Activated naive CD4-positive, alpha-beta T cell treated with anti-CD3 and anti-CD28 coated beads for 36 hours (primary cell): ENCODE data around the gene NUP107. TPM values are rescaled to one million over a fixed set of nuclear protein-coding genes. Genes with fewer than 3 reads are reported as not detected.
A peak's percentile ranks its signal among the peaks of the same experiment; 100 is the strongest.
"Not testable (repeated sequence)": the region's sequence is repeated elsewhere in the genome, so short reads cannot be mapped to it uniquely, and the experiment has no call there.

Experiments
- CTCF ChIA-PET: fragments of 350-600 bp; sonication (Branson Sonifier 250); formaldehyde crosslinking; loops from one replicate; lab custom pipeline; 2021; ENCODE audit warnings: antibody characterized with exemption; lab: Charles Lee
- DNase-seq: peaks from one replicate; pipeline ENCODE4 v3.0.0-alpha.2; 2020
- H3K27ac Mint-ChIP-seq: one replicate; pipeline ENCODE4 v1.8.0; 2021; ENCODE audit warnings: mild to moderate bottlenecking, mixed read lengths
- H3K27me3 Mint-ChIP-seq: one replicate; pipeline ENCODE4 v1.8.0; 2021; ENCODE audit warnings: low read depth, mixed read lengths
- H3K36me3 Mint-ChIP-seq: one replicate; pipeline ENCODE4 v1.8.0; 2021; ENCODE audit warnings: low read depth, mixed read lengths
- H3K4me1 Mint-ChIP-seq: one replicate; pipeline ENCODE4 v1.8.0; 2021; ENCODE audit warnings: low read depth, mixed read lengths
- H3K4me3 Mint-ChIP-seq: one replicate; pipeline ENCODE4 v1.8.0; 2021; ENCODE audit warnings: mild to moderate bottlenecking, moderate library complexity, mixed read lengths
- H3K9me3 Mint-ChIP-seq: one replicate; pipeline ENCODE4 v1.8.0; 2021; ENCODE audit warnings: mixed read lengths
- intact Hi-C: fragments of 100-400 bp; cut with micrococcal nuclease; formaldehyde crosslinking; loops from one replicate; pipeline ENCODE4 v1.15.1; 2023
- total RNA-seq, 2 experiments: library from RNA; stranded (reverse); gene quantifications; one replicate each; pipeline ENCODE4 v1.2.3, GENCODE V29; 2021

The NUP107 gene
- total RNA-seq, 2 experiments from 2014 or later: 126 to 135 TPM

DNA sequence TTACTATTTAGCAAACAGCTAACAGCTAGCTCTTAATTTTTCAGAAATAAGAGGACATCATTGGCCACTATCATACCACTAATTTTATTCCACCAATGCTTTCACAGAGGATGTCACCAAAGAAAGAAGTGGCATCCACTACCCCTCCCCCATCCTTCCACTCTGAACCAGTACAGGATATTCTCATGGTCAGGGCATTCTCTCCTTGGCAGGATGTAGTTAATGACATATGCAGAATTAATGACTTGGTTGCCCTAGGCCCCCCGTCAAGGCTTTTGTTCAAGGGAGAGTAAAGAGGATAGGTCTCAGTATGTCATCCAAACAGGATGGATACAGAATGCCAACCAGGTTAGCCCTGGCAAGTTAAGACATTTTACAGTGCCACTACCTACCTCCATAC, 18.9 kb upstream of the NUP107 start:
- Mint-ChIP-seq H3K4me1 (peaks cover 39% of the 10 kb centered on the region), H3K4me3 (no peak overlapping the region), H3K27me3 (no peaks in the 10 kb centered on the region), H3K36me3 (peaks cover 6% of the 10 kb centered on the region), H3K9me3 (no peaks in the 10 kb centered on the region), H3K27ac (no peak overlapping the region)
- DNase-seq: peak; percentile 24
- CTCF ChIA-PET: no interaction called here
- intact Hi-C loops: no loop called here

DNA sequence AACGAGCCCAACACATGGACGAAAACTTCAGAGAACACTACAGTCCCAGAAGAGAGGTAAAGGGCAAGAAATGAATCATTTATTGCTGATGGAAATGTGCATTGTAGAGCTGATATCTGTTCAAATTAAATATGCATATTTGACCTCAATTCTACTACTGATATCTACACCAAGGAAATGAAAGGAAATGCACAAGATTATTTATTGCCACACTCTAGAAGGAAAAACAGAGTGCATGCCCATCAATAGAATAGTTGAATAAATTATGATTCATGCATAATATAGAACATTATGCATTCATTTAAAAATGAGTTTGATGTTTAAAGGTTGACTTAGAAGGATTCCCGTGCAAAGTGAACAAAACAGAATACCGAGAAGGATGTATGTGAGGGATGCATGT, 15.6 kb upstream of the NUP107 start:
- no peak for DNase-seq
- Mint-ChIP-seq H3K27me3 (no peaks in the 10 kb centered on the region), H3K27ac (no peak overlapping the region), H3K9me3 (no peaks in the 10 kb centered on the region), H3K4me1 (peaks cover 52% of the 10 kb centered on the region), H3K4me3 (no peak overlapping the region), H3K36me3 (no peaks in the 10 kb centered on the region)
- CTCF ChIA-PET: no interaction called here
- intact Hi-C loops: no loop called here

DNA sequence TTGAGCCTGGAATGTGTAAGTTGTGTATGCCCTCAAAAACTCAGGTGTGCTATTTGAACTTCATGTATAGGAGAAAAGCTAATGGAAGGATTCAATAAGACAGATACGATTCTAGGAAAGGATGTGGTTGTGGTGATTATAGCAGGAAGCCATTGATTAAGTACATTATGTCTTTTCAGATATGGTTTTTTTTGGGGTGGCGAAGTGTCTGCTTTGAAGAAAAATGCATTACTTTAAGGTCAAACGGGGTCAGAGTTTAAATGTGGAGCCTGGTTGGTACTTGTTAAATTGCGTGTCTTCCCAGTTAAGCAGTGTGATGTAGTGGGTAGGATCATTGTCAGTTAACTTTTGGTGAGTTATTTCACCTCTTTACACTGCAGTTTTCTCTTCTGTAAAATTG, 13.0 kb upstream of the NUP107 start:
- CTCF ChIA-PET: no interaction called here
- no peaks in the 10 kb centered on the region for H3K9me3 Mint-ChIP-seq
- H3K27ac Mint-ChIP-seq: peak overlapping the region; percentile 54
- intact Hi-C loops: no loop called here
- peaks cover 47% of the 10 kb centered on the region for H3K4me1 Mint-ChIP-seq
- no peaks in the 10 kb centered on the region for H3K27me3 Mint-ChIP-seq
- DNase-seq: no peak
- no peaks in the 10 kb centered on the region for H3K36me3 Mint-ChIP-seq
- peak overlapping the region; percentile 0 for H3K4me3 Mint-ChIP-seq

DNA sequence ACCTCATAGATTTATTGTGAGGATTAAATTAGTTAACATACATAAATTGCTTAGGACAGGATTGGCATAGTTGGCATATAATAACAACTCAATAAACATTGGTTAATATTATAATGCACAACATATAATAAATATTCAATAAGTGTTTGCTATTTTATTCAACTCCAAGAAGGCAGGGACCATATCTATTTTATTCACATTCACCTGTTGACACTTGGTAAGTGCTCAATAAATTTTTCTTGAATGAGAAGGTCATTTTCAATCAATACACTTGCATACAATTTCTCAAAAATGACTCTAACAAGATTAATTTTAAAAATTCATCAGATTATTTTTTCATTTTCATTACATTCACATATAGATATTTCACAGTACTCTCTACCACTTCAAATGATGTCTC, 12.4 kb upstream of the NUP107 start:
- intact Hi-C loops: no loop called here
- Mint-ChIP-seq H3K36me3 (no peaks in the 10 kb centered on the region), H3K4me3 (no peak overlapping the region), H3K27ac (peak overlapping the region; percentile 85), H3K9me3 (no peaks in the 10 kb centered on the region), H3K4me1 (peaks cover 50% of the 10 kb centered on the region), H3K27me3 (no peaks in the 10 kb centered on the region)
- no peak for DNase-seq
- CTCF ChIA-PET: no interaction called here

DNA sequence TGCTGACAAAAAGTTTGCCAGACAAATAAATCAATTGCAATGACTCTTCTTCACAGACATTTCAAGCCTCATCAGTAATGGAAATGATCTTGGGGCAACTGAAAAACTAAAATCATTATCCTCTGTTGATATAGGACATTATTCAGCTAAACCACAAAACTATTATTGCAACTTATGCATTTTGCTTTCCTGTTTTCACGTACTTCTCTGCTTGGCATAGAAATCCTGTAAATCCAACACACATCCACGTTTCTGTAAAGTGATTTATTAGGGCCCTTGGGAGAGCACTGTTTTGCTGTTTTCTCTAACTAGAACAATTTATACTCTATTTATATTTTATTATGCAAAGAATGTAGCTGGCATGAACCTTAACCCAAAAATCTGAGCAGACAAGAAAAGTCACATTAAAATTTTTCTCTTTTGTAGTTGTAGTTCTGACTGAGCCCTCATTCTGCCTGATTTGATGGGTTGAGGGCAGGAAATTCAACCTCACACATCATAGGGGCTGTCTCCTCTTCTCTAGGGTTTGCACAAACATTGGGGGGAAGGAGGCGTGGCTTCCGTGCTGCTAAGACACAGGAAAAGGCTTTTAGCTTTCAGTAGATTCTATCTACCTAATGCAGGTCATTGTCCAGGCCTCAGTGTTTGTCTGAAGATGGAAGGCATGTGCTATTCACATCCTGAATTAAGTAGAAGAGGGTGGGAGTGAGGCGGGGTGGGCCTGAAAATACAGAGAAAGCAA, 11.5 kb upstream of the NUP107 start:
- no peaks in the 10 kb centered on the region for H3K27me3 Mint-ChIP-seq
- intact Hi-C loops: loop anchor here (1.0 kb wide), 4 partner anchors 11 to 341 kb away; partner anchors contain the start of gene NUP107
- H3K4me1 Mint-ChIP-seq: peaks cover 52% of the 10 kb centered on the region
- peak overlapping the region; percentile 85 for H3K27ac Mint-ChIP-seq
- CTCF ChIA-PET: interaction anchor here (0.6 kb wide), 1 partner anchor 578 kb away, joined by 3 read pairs; no protein-coding TSS in a partner anchor
- H3K36me3 Mint-ChIP-seq: no peaks in the 10 kb centered on the region
- DNase-seq: peak; percentile 85
- H3K4me3 Mint-ChIP-seq: peak overlapping the region; percentile 29
- H3K9me3 Mint-ChIP-seq: no peaks in the 10 kb centered on the region

DNA sequence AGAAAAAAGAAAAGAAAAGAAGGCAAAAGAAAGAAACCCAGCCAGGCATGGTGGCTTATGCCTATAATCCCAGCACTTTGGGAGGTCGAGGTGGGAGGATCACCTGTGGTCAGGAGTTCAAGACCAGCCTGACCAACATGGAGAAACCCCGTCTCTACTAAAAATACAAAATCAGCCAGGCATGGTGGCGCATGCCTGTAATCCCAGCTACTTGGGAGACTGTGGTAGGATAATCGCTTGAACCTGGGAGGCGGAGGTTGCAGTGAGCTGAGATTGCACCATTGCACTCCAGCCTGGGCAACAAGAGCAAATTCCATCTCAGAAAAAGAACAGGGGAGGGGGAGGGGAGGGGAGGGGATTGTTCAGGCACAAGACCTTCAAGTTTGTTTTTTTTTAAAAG, 9.9 kb upstream of the NUP107 start:
- intact Hi-C loops: not testable (repeated sequence)

DNA sequence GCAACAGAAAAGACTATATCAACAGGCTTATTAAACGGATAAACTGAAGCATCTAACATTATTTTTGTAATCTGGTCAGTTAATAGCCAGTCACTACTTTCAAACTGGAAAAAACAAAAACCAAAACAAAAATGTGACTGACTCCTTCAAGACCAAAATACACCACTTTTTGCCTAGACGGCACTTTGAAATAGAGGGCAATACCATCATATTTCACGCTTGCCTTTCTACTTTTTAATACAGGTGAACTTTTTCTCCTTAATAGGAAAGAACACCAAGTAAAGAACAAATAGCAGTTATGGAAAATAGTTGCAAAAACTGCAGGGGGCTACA, 550 bp upstream of the NUP107 start:
- peaks cover 42% of the 10 kb centered on the region for H3K4me1 Mint-ChIP-seq
- CTCF ChIA-PET: interaction anchor here (0.6 kb wide), 1 partner anchor 16 kb away, joined by 4 read pairs; no protein-coding TSS in a partner anchor
- H3K27me3 Mint-ChIP-seq: no peaks in the 10 kb centered on the region
- no peak for DNase-seq
- intact Hi-C loops: loop anchor here (1.0 to 2.0 kb wide), 9 partner anchors 11 to 463 kb away; partner anchors contain the start of genes MDM1, MDM2 and SLC35E3
- H3K9me3 Mint-ChIP-seq: no peaks in the 10 kb centered on the region
- peaks cover 9% of the 10 kb centered on the region for H3K36me3 Mint-ChIP-seq
- H3K27ac Mint-ChIP-seq: peak overlapping the region; percentile 96
- H3K4me3 Mint-ChIP-seq: peak overlapping the region; percentile 98

More for the DNA sequence above, 9.9 kb upstream of the NUP107 start:
- H3K27me3 Mint-ChIP-seq, CTCF ChIA-PET, H3K4me3 Mint-ChIP-seq, H3K9me3 Mint-ChIP-seq, H3K36me3 Mint-ChIP-seq, DNase-seq, H3K27ac Mint-ChIP-seq: not testable (repeated sequence)
- peaks cover 49% of the 10 kb centered on the region for H3K4me1 Mint-ChIP-seq

DNA sequence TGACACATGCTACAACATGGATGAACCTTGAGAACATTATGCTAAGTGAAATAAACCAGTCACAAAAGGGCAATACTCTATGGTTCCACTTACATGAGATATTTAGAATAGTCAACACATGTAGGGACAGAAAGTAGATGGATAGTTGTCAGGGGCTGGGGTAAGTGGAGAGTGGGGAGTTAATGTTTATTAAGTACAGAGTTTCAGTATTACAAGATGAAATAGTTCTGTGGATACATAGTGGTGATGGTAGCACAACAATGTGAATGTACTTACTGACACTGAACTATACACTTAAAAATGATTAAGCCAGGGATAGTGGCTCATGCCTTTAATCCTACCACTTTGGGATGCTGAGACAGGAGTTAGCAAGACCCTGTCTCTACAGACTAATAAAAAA, 8.7 kb downstream of the NUP107 start:
- CTCF ChIA-PET: no interaction called here
- Mint-ChIP-seq H3K36me3 (peaks cover 45% of the 10 kb centered on the region), H3K9me3 (no peaks in the 10 kb centered on the region), H3K27ac (no peak overlapping the region), H3K4me3 (no peak overlapping the region), H3K4me1 (no peaks in the 10 kb centered on the region), H3K27me3 (no peaks in the 10 kb centered on the region)
- intact Hi-C loops: no loop called here
- no peak for DNase-seq

DNA sequence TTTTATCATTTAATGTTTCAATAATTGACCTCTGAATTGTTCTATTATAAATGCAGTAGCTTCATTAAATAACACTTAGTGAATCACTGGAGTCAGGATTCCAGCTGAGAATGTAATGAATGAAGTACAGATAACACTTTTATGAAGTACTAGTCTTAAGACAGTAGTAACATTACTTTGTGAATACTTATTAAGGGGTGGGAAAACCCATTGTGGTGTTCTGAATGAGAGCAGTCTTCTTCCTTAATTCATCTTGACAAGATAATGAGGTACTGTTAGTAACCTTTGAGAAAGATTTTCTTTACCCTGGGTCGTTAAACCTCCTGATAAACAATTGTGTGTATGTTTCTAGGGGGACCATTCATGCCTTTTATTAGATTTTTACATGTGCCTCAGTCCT, 12.7 kb downstream of the NUP107 start:
- H3K9me3 Mint-ChIP-seq: no peaks in the 10 kb centered on the region
- no peak overlapping the region for H3K4me3 Mint-ChIP-seq
- DNase-seq: no peak
- H3K27ac Mint-ChIP-seq: no peak overlapping the region
- no peaks in the 10 kb centered on the region for H3K27me3 Mint-ChIP-seq
- CTCF ChIA-PET: interaction anchor here (1.2 kb wide), 1 partner anchor 342 kb away, joined by 4 read pairs; no protein-coding TSS in a partner anchor
- H3K4me1 Mint-ChIP-seq: no peaks in the 10 kb centered on the region
- peaks cover 38% of the 10 kb centered on the region for H3K36me3 Mint-ChIP-seq
- intact Hi-C loops: no loop called here

DNA sequence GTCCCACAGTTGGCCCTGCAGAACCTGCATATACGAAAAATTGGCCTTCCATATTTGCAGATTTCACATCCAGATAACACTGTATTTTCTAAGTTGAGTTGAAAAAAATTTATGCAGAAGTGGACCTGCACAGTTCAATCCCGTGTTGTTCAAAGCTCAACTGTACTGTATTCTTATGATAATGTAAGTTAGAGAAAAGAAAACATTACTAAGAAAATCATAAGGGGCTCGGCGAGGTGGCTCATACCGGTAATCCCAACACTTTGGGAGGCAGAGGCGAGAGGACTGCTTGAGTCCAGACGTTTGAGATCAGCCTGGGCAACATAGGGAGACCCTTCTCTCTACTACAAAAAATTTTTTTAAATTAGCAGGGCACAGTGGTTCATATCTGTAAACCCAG, 41.0 kb downstream of the NUP107 start:
- peaks cover 27% of the 10 kb centered on the region for H3K36me3 Mint-ChIP-seq
- intact Hi-C loops: no loop called here
- no peaks in the 10 kb centered on the region for H3K4me1 Mint-ChIP-seq
- H3K27ac Mint-ChIP-seq: no peak overlapping the region
- H3K9me3 Mint-ChIP-seq: no peaks in the 10 kb centered on the region
- H3K4me3 Mint-ChIP-seq: no peak overlapping the region
- H3K27me3 Mint-ChIP-seq: no peaks in the 10 kb centered on the region
- CTCF ChIA-PET: no interaction called here
- DNase-seq: no peak

DNA sequence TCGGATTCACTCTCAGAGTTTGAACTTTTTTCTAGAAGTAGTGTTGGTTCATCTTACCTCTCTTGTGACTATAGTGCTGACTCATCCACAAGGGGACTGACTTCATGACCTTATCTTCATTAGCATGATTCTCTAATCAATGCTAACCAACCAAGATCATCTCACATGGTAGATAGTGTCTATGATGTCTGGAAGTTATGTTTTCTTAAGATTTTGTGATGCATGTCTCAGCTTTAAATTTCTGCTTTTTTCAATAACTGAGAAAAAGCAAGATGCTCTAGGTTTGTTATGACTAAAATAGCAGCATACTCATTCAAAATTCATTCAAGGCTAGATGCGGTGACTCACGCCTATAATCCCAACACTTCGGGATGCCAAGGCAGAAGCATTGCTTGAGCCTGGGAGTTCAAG, 46.9 kb downstream of the NUP107 start:
- intact Hi-C loops: no loop called here
- no peaks in the 10 kb centered on the region for H3K4me1 Mint-ChIP-seq
- peaks cover 34% of the 10 kb centered on the region for H3K36me3 Mint-ChIP-seq
- no peaks in the 10 kb centered on the region for H3K27me3 Mint-ChIP-seq
- H3K9me3 Mint-ChIP-seq: no peaks in the 10 kb centered on the region
- H3K4me3 Mint-ChIP-seq: no peak overlapping the region
- DNase-seq: no peak
- CTCF ChIA-PET: no interaction called here
- no peak overlapping the region for H3K27ac Mint-ChIP-seq

DNA sequence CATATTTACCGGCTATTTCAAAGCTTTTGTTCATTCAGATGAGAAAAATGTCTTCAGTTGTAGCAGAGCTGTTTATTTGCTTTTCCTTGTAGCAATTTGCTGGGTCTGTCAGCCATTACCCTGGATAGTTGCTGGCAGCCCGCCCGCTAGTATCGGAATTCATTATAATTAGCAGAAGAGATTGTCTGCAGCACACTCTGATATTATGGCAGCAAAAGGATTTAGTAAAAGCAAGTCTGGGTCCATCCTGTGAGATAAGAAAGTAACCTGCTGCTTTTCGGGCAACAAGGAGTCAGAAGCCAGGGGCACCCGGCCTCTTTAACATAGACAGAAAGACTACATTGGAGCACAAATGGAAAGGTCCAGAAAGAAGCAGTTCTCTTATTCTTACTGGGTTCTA, 53.1 kb downstream of the NUP107 start:
- Mint-ChIP-seq H3K36me3 (peaks cover 28% of the 10 kb centered on the region), H3K4me1 (no peaks in the 10 kb centered on the region), H3K9me3 (no peaks in the 10 kb centered on the region), H3K27ac (no peak overlapping the region), H3K27me3 (no peaks in the 10 kb centered on the region), H3K4me3 (no peak overlapping the region)
- intact Hi-C loops: no loop called here
- CTCF ChIA-PET: interaction anchor here (0.6 to 1.7 kb wide), 3 partner anchors 10 to 724 kb away, joined by 3 to 6 read pairs (median 3); no protein-coding TSS in a partner anchor
- no peak for DNase-seq

DNA sequence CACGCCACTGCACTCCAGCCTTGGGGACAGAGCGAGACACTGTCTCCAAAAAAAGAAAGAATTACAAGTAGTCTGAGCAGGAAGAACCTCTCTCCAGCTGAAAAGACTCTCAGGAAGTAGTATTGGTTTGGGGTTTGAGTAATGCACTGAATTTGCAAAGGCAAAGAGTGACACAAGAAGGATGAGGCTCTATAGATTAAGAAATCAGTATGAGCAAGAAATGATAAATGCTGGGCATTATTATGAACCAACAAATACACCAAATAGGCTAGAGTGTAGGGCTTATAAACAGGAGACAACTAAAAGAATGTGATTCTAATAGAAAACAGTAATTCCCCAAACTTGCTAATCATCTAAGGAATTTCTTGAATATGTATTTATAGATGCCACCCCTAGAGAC, 56.6 kb downstream of the NUP107 start:
- Mint-ChIP-seq H3K4me3 (no peak overlapping the region), H3K9me3 (no peaks in the 10 kb centered on the region), H3K4me1 (peaks cover 12% of the 10 kb centered on the region), H3K36me3 (peaks cover 17% of the 10 kb centered on the region), H3K27ac (no peak overlapping the region), H3K27me3 (no peaks in the 10 kb centered on the region)
- intact Hi-C loops: no loop called here
- no peak for DNase-seq
- CTCF ChIA-PET: interaction anchor here (0.6 kb wide), 1 partner anchor 499 kb away, joined by 3 read pairs; no protein-coding TSS in a partner anchor
